Thyroid gland (tissue), 4 donors: ENCODE measurements around the gene LEMD3.

Source experiments
- POLR2A ChIP-seq, 2 donors: fragments of 450-650 bp; IDR thresholded peaks; one replicate each; pipeline ENCODE4 v1.6.1; 2017; ENCODE audit warnings: antibody characterized with exemption in 2 of 2, mild to moderate bottlenecking in 2 of 2, moderate library complexity in 1 of 2
- TF ChIP-seq, protein P1 (sequence below), 6 experiments: fragments of 200-600 bp in 3 of 6; fragments of 450-650 bp in 3 of 6; sonication (generic) in 3 of 6; IDR thresholded peaks; one replicate each; pipeline ENCODE4 v1.5.1; 2016 to 2019; ENCODE audit warnings: antibody characterized with exemption in 6 of 6, mild to moderate bottlenecking in 2 of 6, inconsistent platforms in 1 of 6, moderate library complexity in 1 of 6

DNA sequence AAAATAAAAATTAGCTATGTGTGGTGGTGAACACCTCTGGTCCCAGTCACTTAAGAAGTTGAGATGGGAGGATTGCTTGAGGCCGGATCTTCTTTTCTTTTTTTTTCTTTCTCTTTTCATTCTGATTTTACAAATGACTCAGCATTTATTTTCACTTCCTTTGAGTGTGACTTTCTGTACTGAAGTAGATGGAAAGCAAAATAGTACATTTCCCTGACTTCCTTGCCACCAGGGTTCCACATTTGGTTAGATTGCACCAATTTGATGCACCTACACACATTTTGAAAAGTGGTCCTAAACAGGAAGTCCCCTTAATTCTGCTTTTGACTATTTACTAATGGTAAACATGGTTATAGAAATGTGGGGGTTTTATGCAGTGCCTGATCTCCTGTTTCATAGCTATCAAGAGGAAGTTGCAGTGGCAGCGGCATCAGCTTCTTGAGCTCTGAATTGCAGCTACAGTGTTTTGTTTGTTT is 13.0 kb upstream of the LEMD3 start:
- TF ChIP-seq, protein P1, sequence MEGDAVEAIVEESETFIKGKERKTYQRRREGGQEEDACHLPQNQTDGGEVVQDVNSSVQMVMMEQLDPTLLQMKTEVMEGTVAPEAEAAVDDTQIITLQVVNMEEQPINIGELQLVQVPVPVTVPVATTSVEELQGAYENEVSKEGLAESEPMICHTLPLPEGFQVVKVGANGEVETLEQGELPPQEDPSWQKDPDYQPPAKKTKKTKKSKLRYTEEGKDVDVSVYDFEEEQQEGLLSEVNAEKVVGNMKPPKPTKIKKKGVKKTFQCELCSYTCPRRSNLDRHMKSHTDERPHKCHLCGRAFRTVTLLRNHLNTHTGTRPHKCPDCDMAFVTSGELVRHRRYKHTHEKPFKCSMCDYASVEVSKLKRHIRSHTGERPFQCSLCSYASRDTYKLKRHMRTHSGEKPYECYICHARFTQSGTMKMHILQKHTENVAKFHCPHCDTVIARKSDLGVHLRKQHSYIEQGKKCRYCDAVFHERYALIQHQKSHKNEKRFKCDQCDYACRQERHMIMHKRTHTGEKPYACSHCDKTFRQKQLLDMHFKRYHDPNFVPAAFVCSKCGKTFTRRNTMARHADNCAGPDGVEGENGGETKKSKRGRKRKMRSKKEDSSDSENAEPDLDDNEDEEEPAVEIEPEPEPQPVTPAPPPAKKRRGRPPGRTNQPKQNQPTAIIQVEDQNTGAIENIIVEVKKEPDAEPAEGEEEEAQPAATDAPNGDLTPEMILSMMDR (IDR thresholded peaks at IDR 0.05): no peak
- no peak for TF ChIP-seq POLR2A (IDR thresholded peaks at IDR 0.05)
